Fibroblast of gingiva (primary cell): ENCODE measurements around the gene TNS3.

Experiments
- DNase-seq: peaks from one replicate; pipeline ENCODE4 v3.0.0-alpha.2; 2011; ENCODE audit warnings: low read depth

TNS3 gene

DNA sequence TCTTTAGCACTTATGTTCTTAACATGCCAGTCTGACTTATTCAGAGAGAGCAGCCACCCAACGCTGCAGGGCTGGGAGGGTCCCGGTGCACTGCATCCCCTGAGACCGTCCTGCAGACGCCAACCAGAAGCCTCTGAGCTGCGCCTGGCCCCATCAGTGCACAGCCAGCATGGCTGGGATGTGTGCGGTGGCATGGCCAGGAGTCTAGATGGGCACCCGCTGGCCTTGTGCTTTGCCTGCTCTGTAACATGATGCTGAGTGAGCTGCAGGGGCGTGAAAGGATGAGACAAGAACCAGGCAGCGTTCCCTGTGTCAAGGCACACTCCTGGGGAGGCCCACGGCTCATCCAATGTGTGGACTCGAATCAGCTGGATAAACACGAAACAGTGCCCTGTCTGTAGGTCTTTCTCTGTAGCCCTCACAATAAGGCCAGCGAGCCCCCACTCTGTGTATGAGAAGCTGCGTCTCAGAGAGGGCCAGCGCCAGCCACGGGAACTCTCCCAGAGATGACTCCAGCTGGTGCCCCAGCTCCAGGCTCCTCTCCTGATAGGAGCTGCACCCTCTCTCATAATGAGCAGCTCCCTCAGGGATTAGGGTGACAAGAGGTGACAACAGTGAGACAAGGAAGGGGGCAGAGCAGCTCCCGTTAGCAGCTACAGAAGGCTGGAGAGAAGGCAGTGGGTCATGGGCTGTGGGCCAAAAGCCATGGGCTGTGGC, 96.8 kb downstream of the TNS3 start:
- DNase-seq, result peak; percentile 33

GRCh38 chr7:47484457-47484856, 97.5 kb downstream of the TNS3 start:
- no peak for DNase-seq

DNA sequence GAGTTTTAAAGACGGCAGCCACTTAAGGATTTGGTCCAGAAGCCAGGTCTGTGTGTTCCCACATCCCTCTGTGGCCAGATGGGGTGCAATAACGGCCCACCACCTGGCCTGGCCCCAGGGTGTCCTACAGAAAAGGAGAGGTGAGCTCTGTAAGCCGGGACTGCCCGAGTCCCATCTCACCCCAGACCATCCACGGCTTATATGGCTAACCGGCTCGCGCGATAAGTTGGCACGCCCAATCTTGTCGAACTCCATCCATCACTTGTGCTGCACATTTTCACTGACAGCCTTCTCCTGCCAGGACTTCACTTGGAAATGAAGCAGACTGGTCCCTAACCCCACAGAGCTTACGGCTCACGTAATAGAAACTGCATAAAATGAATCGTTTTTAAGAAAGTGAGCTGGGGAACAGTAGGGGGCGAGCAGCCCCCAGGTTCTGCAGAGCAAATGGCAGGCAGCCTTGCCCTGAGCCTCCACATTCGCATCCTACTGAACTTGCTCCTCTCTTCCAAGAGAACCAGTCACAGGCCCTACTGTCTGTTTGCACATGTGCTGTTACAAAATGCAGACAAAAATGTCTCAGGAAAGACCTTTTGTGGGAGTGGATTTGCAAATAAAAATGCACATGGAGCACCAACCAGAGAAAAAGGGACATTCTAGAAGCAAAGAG, 98.2 kb downstream of the TNS3 start:
- no peak for DNase-seq

DNA sequence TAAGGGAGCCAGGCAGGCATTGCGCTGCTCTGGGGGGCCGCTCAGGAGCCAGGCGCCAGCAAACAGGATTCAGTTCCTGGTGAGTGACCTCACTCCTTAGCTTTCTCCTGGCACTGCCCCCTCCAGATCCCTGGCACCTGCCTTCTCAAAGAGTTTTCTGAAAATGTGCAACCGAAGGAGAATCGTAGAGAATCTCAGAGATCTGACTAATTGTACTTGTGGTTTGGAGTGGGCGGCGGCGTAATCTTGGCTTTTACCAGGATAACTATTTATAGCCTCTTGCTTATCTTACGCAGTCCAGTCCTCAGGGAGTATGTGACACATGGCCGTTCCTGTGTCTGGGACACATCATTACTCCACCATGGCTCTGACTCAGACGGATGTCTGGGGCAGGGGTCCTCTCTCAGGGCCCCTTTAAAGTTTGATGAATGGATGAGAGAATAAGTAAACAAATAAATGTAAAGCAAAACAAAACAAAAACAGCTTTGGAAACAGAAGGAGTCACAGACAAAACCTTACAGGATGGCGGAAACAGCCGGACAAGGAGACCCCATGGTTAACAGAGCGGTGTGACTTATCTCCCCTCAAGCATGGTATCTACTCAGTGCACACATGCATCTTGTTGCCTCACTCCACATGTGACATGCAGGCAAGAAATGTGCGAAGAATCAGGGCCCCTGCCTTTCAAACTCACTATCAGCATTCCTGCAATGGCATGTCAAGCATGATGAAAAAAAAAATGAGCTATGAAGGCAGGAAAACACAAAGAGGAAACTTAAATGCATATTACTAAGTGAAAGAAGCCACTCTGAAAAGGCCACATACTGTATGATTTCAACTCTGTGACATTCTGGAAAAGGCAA, 99.7 kb downstream of the TNS3 start:
- DNase-seq, result peak; percentile 88

DNA sequence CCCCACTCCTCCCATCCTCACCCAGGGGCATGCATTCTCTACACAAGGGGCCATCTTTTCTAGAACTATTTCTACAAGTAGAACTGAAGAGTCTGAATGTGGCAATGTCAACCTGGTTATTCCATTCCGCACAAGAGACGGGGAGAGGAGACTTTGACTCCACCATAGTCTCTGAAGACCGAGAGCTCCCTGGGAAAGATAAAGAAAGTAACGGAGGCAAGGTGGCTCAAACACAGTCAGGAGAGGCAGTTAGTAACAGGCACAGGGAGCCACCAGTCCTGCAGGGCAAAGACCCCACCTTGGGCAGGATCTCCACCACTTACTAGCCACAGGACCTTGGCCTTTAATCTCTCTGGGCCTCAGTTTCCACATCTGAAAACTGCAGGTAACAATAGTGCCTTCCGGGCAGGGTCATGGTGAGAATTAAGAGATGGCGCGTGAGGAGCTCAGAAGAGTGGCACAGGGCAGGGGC, 100.3 kb downstream of the TNS3 start:
- DNase-seq, result no peak

DNA sequence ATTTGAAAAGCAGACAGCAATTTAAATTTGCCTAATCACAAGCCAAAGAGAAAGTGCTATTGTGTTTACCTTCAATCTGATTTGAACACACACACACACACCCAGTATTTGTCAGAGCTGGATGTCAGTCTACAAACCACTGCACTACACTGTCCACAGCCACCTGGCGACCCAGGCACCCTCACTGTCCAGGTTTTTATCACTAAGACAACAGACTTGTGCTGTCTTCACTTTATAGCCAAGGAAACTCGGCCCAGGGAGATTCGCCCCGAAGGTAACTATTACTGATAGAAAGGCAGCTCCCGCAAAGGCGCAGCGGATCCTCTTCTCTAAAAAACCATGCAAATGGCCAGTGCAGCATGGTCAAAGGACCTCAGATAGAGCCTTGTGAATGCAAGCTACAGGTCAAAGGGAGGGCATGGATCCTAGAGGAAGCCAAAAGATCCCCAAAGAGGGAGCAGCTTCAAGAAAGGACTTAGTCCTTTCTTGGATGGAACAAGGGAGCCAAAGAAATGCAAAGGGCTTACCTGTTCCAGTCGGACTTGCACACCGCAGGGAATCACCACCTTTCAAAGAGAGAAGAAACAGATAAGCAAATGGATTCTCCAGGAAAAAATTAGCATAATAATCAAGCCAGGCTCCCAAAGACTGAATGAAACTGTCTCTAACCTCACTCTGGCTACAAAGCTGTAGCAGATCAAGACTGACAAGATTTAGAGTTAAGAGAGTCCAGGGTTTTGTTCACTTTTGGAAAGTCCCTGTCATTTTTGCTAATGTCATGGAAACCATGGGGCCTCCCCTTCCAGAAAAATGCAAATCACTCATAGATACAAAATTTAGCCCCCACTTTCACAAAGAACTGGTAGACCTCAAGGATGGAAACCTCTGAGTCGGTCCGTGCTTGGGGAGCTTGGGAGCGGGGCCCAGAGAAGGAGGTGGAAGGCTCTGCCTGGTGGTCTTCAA, 101.1 kb downstream of the TNS3 start:
- DNase-seq, result no peak

- no peak for DNase-seq
Observed at GRCh38 chr7:47479821-47480575, 101.9 kb downstream of the TNS3 start.

DNA sequence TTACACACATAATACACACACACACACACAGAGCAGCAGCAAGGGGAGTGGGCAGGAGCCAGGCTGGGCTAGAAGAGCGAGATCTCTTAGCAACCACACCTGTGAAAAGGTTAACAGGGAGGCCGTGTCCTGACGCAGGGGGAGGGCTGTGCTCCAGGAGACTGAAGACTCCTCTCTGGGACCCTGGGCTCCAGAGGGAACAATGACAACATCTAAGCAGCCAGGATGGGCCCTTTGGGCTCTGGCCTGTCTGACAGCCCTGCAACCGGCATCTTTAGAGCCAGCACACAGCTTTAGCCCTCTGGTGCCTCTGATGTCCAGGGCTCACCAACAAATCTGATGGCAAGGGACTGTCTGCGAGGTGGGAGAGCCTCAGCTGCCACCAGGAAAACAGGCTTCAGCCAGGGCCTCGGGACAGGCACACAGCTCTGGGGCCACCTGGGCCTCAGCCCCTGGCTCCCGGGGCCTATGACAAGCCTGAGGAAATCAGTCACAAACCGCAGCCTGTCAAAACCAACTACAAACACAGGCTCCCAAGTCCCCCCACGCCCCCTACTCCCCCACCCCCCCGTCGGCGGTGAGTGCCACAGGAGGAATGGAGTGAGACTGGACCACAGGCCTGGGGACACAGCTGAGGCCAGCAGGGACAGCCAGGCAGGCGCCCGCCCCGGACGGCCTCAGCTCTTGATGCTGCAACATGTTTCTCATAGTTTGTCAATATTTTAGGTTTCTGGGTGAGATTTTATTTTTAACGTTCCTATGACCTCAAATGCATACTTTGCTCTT, 102.8 kb downstream of the TNS3 start:
- no peak for DNase-seq

DNA sequence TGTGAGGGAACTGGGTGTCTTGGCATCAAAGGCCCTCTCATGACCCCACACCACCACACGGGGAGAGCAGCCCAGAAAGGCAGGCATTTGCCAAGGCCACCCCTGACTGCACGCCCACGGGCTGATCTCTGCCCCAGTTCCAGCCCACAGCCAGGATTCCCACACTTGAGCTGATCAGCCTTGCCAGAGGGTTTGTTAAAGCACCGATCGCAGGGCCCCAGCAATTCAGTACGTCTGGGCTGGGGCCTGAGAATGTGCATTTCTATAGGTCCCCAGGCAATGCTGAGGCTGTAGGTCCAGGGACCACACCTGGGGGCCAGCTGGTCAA, 103.9 kb downstream of the TNS3 start:
- DNase-seq, result peak; percentile 57

GRCh38 chr7:47477191-47478016, 104.5 kb downstream of the TNS3 start:
- DNase-seq, result no peak

GRCh38 chr7:47475880-47476227, 106.1 kb downstream of the TNS3 start:
- DNase-seq, result no peak

- peak; percentile 93 for DNase-seq
Observed at GRCh38 chr7:47474937-47475879, 106.7 kb downstream of the TNS3 start.

GRCh38 chr7:47474211-47474936, 107.5 kb downstream of the TNS3 start:
- DNase-seq, result no peak

DNA sequence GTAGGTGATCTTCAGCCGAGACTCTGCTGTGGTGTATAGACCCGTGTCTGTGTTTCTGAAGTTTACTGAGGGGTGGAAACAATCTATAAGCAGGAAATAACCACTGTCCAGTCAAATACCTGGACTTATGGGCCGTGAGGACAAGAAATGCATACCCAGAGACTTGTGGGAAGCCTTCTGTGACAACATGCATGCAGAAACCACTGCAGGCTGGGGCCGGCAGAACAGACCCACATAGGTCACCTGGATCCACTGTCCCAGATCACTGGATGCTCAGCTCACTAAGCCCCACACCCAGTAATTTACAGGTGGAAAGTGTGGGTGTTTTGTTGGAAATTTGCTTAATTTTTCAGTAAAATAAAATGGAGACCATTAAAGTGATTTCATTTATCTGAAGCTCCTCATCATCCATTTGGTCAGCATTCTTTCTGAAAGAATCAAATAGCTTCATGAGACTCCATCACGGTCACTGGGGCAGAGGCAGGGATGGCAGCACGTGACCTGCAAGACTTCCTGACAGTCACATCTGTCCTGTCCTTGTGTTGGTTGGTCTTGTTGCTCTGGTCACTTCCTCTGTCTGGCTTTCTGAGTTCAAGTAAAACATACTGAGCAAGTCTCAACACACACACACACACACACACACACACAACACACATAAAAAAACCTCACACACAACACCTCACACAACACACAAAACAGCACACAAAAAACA, 108.3 kb downstream of the TNS3 start:
- DNase-seq, result peak; percentile 32

GRCh38 chr7:47472444-47473157, 109.3 kb downstream of the TNS3 start:
- no peak for DNase-seq

DNA sequence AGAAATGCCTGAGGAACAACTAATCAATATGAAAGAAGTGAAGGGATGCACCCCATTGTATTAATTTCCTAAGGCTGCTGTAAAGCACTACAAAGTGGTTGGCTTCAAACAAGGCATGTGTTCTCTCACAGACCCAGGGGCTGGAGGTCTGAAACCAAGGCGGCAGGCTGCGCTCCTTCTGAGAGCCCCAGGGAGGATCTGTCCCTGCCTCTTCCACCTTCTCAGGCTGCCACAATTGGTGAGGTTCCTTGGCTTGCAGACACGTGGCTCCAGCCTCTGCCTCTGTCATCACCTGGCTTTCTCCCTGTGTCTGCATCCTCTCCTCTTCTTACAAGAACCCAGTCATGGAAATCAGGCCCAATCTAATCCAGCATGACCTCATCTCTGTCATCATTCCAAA, 110.1 kb downstream of the TNS3 start:
- DNase-seq, result no peak
